GM23338 (cell line): ENCODE data around the gene RYR2. TPM values are rescaled to one million over a fixed set of nuclear protein-coding genes. Genes with fewer than 3 reads are reported as not detected.

Experiments used
- ATAC-seq: fragments of 200-7000 bp; cut with Tn5 transposase; 3 replicates; pipeline ENCODE4 v1.9.1; 2020
- DNase-seq: peaks from one replicate; pipeline ENCODE4 v3.0.0-alpha.2; 2015; ENCODE audit warnings: low spot score
- H2AFZ ChIP-seq: fragments of 200-600 bp; sonication (generic); 2 replicates; pipeline ENCODE4 v1.8.0; 2016; ENCODE audit warnings: antibody characterized with exemption, mild to moderate bottlenecking, moderate library complexity
- H3F3A ChIP-seq: fragments of 200-600 bp; sonication (generic); replicated peaks from 2 replicates; pipeline ENCODE4 v1.8.0; 2017; ENCODE audit warnings: antibody characterized with exemption, mixed run types, low read depth
- H3K27ac ChIP-seq: fragments of 200-600 bp; sonication (generic); 2 replicates; pipeline ENCODE4 v1.6.1; 2016; ENCODE audit warnings: low read depth
- H3K27me3 ChIP-seq: fragments of 200-600 bp; sonication (generic); 2 replicates; pipeline ENCODE4 v1.8.0; 2016; ENCODE audit warnings: mild to moderate bottlenecking, mixed run types, moderate library complexity; ENCODE audit not compliant: insufficient read depth
- H3K36me3 ChIP-seq: fragments of 200-600 bp; sonication (generic); 2 replicates; pipeline ENCODE4 v1.8.0; 2016; ENCODE audit warnings: mild to moderate bottlenecking; ENCODE audit not compliant: insufficient read depth
- H3K4me1 ChIP-seq: fragments of 200-600 bp; sonication (generic); 2 replicates; pipeline ENCODE4 v1.8.0; 2016; ENCODE audit warnings: mild to moderate bottlenecking, moderate library complexity; ENCODE audit not compliant: insufficient read depth
- H3K4me2 ChIP-seq: fragments of 200-600 bp; sonication (generic); 2 replicates; pipeline ENCODE4 v1.7.1; 2017; ENCODE audit warnings: mixed run types
- H3K4me3 ChIP-seq: fragments of 200-600 bp; sonication (generic); 2 replicates; pipeline ENCODE4 v1.6.1; 2016; ENCODE audit warnings: mixed run types
- H3K79me2 ChIP-seq: fragments of 200-600 bp; sonication (generic); replicated peaks from 2 replicates; pipeline ENCODE4 v1.8.0; 2017; ENCODE audit warnings: mild to moderate bottlenecking; ENCODE audit not compliant: insufficient read depth
- H3K9me2 ChIP-seq: fragments of 200-600 bp; sonication (generic); 2 replicates; pipeline ENCODE4 v1.8.0; 2017; ENCODE audit not compliant: insufficient read depth
- H4K20me1 ChIP-seq: fragments of 200-600 bp; sonication (generic); replicated peaks from 2 replicates; pipeline ENCODE4 v1.8.0; 2017; ENCODE audit warnings: mild to moderate bottlenecking; ENCODE audit not compliant: insufficient read depth
- H3K27ac Mint-ChIP-seq: 2 replicates; pipeline ENCODE4 v1.8.0; 2020; ENCODE audit warnings: inconsistent platforms, mild to moderate bottlenecking, moderate library complexity, mixed read lengths
- H3K27me3 Mint-ChIP-seq: 3 replicates; pipeline ENCODE4 v1.8.0; 2022; ENCODE audit warnings: low read depth, mild to moderate bottlenecking, moderate library complexity, mixed read lengths, inconsistent platforms; ENCODE audit not compliant: insufficient read depth, poor library complexity
- H3K36me3 Mint-ChIP-seq: 3 replicates; pipeline ENCODE4 v1.8.0; 2021; ENCODE audit warnings: low read depth, mild to moderate bottlenecking, inconsistent platforms, moderate library complexity, mixed read lengths
- H3K4me1 Mint-ChIP-seq: 3 replicates; pipeline ENCODE4 v1.8.0; 2020; ENCODE audit warnings: mild to moderate bottlenecking, inconsistent platforms, mixed read lengths
- H3K4me3 Mint-ChIP-seq: 3 replicates; pipeline ENCODE4 v1.8.0; 2021; ENCODE audit warnings: moderate library complexity, mild to moderate bottlenecking, inconsistent platforms, mixed read lengths
- H3K9me3 Mint-ChIP-seq: 3 replicates; pipeline ENCODE4 v1.8.0; 2020; ENCODE audit warnings: moderate library complexity, mild to moderate bottlenecking, inconsistent platforms, mixed read lengths
- CREB1 ChIP-seq: fragments of 250-450 bp; sonication (Bioruptor Pico); IDR thresholded peaks from 2 replicates; pipeline ENCODE4 v1.5.0; 2020; ENCODE audit warnings: low read depth, mild to moderate bottlenecking, moderate library complexity
- ETS1 ChIP-seq: IDR thresholded peaks from 2 replicates; pipeline ENCODE4 v1.6.1; 2016; ENCODE audit warnings: antibody characterized with exemption
- EZH2 ChIP-seq: fragments of 200-600 bp; sonication (generic); IDR thresholded peaks from one replicate; pipeline ENCODE4 v1.8.0; 2017; ENCODE audit warnings: antibody characterized with exemption, mild to moderate bottlenecking, low read depth; ENCODE audit not compliant: unreplicated experiment
- EZH2phosphoT487 ChIP-seq: fragments of 200-600 bp; sonication (generic); IDR thresholded peaks from one replicate; pipeline ENCODE4 v1.8.1; 2018; ENCODE audit warnings: antibody characterized with exemption; ENCODE audit not compliant: unreplicated experiment
- JUNB ChIP-seq: IDR thresholded peaks from one replicate; pipeline ENCODE4 v1.6.1; 2016; ENCODE audit warnings: antibody characterized with exemption; ENCODE audit not compliant: unreplicated experiment
- NANOG ChIP-seq: IDR thresholded peaks from 2 replicates; pipeline ENCODE4 v1.6.1; 2016; ENCODE audit warnings: antibody characterized with exemption, borderline replicate concordance
- POLR2AphosphoS5 ChIP-seq: IDR thresholded peaks from 2 replicates; pipeline ENCODE4 v1.6.1; 2016; ENCODE audit warnings: antibody characterized with exemption, low read depth
- STAT1 ChIP-seq: IDR thresholded peaks from one replicate; pipeline ENCODE4 v1.6.1; 2016; ENCODE audit warnings: antibody characterized with exemption; ENCODE audit not compliant: unreplicated experiment
- ZNF331 ChIP-seq: fragments of 250-450 bp; sonication (Bioruptor Pico); IDR thresholded peaks from 2 replicates; pipeline ENCODE4 v1.5.0; 2020; ENCODE audit warnings: low read depth, mild to moderate bottlenecking, moderate library complexity
- polyA plus RNA-seq: library from polyadenylated mRNA; unstranded; fragments of >200 nt; fragmentation: Nextera tagmentation; extraction: Ambion mirVana; gene quantifications from 2 replicates; pipeline ENCODE4 v1.2.1, GENCODE V29; 2016
- total RNA-seq: library from RNA; depleted of rRNA; stranded (reverse); fragments of >200 nt; shearing (Covaris generic); gene quantifications from 2 replicates; pipeline ENCODE4 v1.2.3, GENCODE V29; 2014
- TF ChIP-seq, protein P1 (sequence below), 2 experiments: fragments of 200-600 bp in 1 of 2; sonication (generic) in 1 of 2; conservative IDR thresholded peaks; 2 replicates each; pipeline versions ENCODE4 v1.5.1 to v1.6.1; 2016 to 2017; ENCODE audit warnings: antibody characterized with exemption in 2 of 2, low read depth in 2 of 2, mild to moderate bottlenecking in 2 of 2, moderate library complexity in 1 of 2
- TF ChIP-seq, protein P2 (sequence below): IDR thresholded peaks from one replicate; pipeline ENCODE4 v1.6.1; 2018; ENCODE audit warnings: antibody characterized with exemption; ENCODE audit not compliant: unreplicated experiment

RYR2 gene
- total and polyA plus RNA-seq, 2 experiments from 2014 or later, result 8.9 to 10.0 TPM

- Mint-ChIP-seq H3K9me3 (no peaks in the 10 kb centered on the region; the same call in 2 of the 3 replicates), H3K27ac (no peak overlapping the region)
- no peak overlapping the region for H3K4me2 ChIP-seq
Observed at GRCh38 chr1:237018896-237019295, 23.1 kb upstream of the RYR2 start.

GRCh38 chr1:237025358-237026074, 16.5 kb upstream of the RYR2 start:
- Histone ChIP-seq H3K4me2 (no peak overlapping the region), H3F3A (no peaks in the 10 kb centered on the region), H2AFZ (no peak overlapping the region), H4K20me1 (no peaks in the 10 kb centered on the region), H3K9me2 (peaks cover 1% of the 10 kb centered on the region; the same call in 1 of the 2 replicates), H3K27ac (no peak overlapping the region), H3K79me2 (no peaks in the 10 kb centered on the region), H3K27me3 (no peaks in the 10 kb centered on the region), H3K36me3 (peaks cover 3% of the 10 kb centered on the region; the same call in 1 of the 2 replicates), H3K4me3 (no peak overlapping the region), H3K4me1 (no peaks in the 10 kb centered on the region)
- ATAC-seq, result no peak
- H3K27me3 Mint-ChIP-seq, result no peaks in the 10 kb centered on the region
- H3K9me3 Mint-ChIP-seq, result peaks cover 8% of the 10 kb centered on the region
- no peak overlapping the region for H3K27ac Mint-ChIP-seq
- H3K36me3 Mint-ChIP-seq, result peaks cover 7% of the 10 kb centered on the region
- H3K4me1 Mint-ChIP-seq, result peaks cover 7% of the 10 kb centered on the region; the same call in 1 of the 3 replicates
- H3K4me3 Mint-ChIP-seq, result no peak overlapping the region
- DNase-seq, result no peak
- TF ChIP-seq JUNB (no peak), EZH2 (no peak), POLR2AphosphoS5 (no peak), NANOG (no peak), STAT1 (no peak), ZNF331 (no peak), CREB1 (CRISPR knock-in tag) (no peak), EZH2phosphoT487 (no peak), ETS1 (no peak)
- TF ChIP-seq, protein P1, sequence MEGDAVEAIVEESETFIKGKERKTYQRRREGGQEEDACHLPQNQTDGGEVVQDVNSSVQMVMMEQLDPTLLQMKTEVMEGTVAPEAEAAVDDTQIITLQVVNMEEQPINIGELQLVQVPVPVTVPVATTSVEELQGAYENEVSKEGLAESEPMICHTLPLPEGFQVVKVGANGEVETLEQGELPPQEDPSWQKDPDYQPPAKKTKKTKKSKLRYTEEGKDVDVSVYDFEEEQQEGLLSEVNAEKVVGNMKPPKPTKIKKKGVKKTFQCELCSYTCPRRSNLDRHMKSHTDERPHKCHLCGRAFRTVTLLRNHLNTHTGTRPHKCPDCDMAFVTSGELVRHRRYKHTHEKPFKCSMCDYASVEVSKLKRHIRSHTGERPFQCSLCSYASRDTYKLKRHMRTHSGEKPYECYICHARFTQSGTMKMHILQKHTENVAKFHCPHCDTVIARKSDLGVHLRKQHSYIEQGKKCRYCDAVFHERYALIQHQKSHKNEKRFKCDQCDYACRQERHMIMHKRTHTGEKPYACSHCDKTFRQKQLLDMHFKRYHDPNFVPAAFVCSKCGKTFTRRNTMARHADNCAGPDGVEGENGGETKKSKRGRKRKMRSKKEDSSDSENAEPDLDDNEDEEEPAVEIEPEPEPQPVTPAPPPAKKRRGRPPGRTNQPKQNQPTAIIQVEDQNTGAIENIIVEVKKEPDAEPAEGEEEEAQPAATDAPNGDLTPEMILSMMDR (conservative IDR thresholded peaks at IDR 0.05; ENCODE audit: low read depth in 2 of 2), result no peak
- TF ChIP-seq, protein P2, sequence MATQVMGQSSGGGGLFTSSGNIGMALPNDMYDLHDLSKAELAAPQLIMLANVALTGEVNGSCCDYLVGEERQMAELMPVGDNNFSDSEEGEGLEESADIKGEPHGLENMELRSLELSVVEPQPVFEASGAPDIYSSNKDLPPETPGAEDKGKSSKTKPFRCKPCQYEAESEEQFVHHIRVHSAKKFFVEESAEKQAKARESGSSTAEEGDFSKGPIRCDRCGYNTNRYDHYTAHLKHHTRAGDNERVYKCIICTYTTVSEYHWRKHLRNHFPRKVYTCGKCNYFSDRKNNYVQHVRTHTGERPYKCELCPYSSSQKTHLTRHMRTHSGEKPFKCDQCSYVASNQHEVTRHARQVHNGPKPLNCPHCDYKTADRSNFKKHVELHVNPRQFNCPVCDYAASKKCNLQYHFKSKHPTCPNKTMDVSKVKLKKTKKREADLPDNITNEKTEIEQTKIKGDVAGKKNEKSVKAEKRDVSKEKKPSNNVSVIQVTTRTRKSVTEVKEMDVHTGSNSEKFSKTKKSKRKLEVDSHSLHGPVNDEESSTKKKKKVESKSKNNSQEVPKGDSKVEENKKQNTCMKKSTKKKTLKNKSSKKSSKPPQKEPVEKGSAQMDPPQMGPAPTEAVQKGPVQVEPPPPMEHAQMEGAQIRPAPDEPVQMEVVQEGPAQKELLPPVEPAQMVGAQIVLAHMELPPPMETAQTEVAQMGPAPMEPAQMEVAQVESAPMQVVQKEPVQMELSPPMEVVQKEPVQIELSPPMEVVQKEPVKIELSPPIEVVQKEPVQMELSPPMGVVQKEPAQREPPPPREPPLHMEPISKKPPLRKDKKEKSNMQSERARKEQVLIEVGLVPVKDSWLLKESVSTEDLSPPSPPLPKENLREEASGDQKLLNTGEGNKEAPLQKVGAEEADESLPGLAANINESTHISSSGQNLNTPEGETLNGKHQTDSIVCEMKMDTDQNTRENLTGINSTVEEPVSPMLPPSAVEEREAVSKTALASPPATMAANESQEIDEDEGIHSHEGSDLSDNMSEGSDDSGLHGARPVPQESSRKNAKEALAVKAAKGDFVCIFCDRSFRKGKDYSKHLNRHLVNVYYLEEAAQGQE, result no peak

More at GRCh38 chr1:237018896-237019295, 23.1 kb upstream of the RYR2 start:
- Histone ChIP-seq H4K20me1 (no peaks in the 10 kb centered on the region), H3K9me2 (no peaks in the 10 kb centered on the region), H2AFZ (no peak overlapping the region), H3K36me3 (no peaks in the 10 kb centered on the region), H3K4me1 (peaks cover 25% of the 10 kb centered on the region), H3K4me3 (no peak overlapping the region), H3F3A (no peaks in the 10 kb centered on the region), H3K27me3 (no peaks in the 10 kb centered on the region), H3K79me2 (no peaks in the 10 kb centered on the region), H3K27ac (no peak overlapping the region)
- H3K4me1 Mint-ChIP-seq, result peaks cover 25% of the 10 kb centered on the region
- no peak for DNase-seq
- TF ChIP-seq ETS1, result no peak
- no peak for ATAC-seq
- H3K4me3 Mint-ChIP-seq, result no peak overlapping the region
- peaks cover 2% of the 10 kb centered on the region for H3K27me3 Mint-ChIP-seq
- H3K36me3 Mint-ChIP-seq, result no peaks in the 10 kb centered on the region
